Activated CD4-positive, alpha-beta T cell treated with anti-CD3 and anti-CD28 coated beads, Interleukin-10, Interleukin-2, amounts not matched to agents 100 ng/mL and 50 ng/mL, durations not matched to agents 16 hours and 8 hours (primary cell): Measurements from ENCODE around the gene TEX28.
"Not testable (repeated sequence)": the region's sequence is repeated elsewhere in the genome, so short reads cannot be mapped to it uniquely, and the experiment has no call there.

ENCODE experiments used
- DNase-seq: peaks from one replicate; pipeline ENCODE4 v3.0.0-alpha.2; 2020

The TEX28 gene

DNA sequence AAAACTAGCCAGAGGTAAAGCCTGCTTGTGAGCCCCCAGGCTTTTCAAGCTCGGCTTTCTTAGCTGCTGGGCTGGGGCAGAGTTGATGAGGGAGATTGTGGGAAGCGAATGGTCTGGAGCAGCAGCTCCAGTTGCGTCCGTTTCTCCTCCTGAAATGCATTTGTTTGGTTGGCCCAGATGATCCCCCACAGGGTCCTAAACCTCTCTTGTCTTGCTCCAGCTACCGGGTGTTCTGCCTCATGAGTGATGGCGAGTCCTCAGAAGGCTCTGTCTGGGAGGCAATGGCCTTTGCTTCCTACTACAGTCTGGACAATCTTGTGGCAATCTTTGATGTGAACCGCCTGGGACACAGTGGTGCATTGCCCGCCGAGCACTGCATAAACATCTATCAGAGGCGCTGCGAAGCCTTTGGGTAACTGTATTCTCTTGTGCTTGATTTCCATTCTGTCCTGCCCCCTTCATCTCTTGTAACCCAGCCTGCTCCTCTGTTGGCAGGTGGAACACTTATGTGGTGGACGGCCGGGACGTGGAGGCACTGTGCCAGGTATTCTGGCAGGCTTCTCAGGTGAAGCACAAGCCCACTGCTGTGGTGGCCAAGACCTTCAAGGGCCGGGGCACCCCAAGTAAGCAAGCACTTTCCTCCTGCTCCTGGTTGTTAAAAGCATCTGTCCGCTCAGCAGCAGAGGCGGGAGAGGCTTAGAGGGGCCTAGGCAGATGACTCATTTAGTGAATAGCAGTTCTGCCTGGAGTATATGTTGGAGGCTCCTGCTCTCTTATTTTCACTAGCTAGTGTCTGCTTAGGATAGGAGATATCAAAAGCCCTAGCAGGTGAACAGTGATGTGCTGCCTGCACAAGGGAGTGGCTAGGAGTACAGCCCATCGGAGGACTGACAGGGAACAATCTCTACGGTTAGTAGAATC is 16.0 kb upstream of the TEX28 start:
- DNase-seq = peak; percentile 26

DNA sequence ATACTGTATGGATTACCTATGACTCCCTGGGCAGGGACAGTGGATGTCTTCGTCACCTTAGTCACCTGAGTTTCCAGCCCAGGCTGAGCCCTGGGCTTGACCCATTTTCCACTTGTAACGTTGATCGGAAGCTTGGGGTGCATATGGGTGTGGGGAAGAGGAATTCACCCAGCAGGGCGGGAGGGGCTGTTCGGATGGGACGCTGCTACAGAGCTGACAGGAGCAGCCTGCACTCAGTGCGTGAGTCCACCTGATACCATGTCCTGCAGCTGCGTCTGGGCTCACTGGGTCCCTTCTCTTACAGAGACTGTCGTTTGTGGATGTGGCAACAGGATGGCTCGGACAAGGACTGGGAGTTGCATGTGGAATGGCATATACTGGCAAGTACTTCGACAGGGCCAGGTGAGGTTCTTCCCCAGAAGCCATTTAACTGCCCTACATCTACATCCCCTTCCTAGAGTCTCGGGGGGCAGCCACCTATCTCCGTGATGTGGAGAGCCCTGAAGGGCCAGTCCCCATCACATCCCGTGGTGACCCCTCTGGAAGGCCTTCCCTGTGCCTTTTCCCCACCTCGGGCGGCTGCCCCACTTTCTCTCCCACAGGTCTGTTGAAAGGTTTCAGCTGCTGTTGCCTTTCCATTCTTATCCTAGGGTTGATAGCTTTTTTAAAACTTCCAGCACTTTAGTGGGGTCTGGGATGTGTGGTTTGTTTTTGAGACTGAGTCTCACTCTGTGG is 14.3 kb upstream of the TEX28 start:
- no peak for DNase-seq

- peak; percentile 82 for DNase-seq
Measured at GRCh38 chrX:154308108-154308946, 13.4 kb upstream of the TEX28 start.

DNA sequence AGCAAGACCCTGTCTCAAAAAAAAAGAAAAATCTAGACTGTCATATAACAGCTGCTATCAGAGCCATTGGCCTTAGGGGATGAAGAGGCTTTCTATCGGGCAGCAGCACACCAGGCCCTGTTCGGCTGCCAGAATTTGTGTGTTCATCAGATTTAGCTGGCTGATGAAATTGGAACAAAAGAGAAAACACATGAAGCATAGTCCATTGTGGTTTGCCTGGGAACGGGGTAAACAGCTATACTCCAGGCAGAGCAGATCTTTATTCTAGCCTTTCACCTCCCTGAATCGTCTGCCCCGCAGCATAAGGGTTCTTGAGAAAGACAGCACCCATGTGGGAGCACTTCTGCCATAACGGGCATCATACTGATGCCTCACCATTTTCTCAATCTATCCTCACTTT is 12.3 kb upstream of the TEX28 start:
- no peak for DNase-seq

DNA sequence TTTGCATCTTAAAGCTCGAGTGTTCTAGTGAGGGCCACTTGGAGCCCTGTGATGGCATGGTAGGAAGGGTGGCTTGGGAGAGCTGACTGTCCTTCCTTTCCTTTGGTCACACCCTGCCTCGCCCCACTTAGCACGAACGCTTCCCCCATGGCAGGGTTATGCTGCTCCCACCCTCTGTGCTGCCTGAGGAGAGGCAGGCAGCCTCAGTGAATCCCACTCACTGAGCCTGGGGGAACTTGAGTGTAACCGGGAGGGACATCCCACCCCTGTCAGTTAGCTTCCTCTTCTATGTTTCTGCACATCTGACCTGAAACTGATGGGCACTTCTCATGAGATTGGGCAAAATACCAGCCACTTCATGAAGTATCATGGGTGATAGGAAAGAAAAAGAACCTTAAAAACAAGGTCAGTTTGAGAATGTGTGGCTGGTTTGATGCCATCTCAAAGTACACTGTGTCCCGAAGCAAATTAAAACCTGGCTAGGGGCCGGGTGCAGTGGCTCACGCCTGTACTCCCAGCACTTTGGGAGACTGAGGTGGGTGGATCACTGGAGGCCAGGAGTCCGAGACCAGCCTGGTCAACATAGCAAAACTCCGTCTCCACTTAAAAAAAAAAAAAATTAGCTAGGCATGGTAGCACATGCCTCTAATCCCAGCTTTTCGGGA is 10.7 kb upstream of the TEX28 start:
- DNase-seq = no peak

GRCh38 chrX:154304846-154305245 is 9.9 kb upstream of the TEX28 start:
- no peak for DNase-seq

DNA sequence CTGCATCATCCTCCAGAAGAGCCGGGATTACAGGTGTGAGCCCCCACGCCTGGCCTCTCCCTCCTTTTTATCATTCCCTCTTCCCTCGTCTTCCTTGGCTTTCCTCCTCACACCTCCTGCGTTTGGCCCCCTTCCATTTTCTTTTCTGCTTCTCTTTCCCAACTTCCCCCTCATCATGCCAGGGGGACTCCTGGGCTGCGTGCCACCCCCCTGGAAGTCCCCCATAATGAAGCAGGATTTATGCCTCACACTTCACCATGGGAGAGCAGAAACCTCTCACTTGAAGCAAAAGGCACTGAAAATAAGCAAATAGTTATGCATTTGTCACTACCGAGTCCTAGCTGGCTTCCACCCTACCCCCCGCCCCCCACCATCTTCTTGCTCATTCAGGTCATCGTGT is 8.6 kb upstream of the TEX28 start:
- DNase-seq = no peak

DNA sequence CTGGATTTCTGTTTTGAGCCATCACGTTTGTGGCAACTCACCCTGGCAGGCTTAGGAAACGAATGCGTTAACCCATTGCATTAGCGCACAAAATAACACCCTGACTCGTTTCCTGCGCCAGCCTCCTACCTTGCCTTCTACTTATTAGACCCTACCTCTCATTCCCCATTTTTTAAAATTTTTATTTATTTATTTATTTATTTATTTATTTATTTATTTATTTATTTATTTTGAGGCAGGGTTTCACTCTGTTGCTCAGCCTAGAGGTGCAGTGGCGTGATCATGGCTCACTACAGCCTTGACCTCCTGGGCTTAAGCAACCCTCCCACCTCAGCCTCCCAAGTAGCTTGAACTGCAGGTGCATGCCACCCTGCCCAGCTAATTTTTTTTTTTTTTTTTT is 8.1 kb upstream of the TEX28 start:
- not testable (repeated sequence) for DNase-seq

DNA sequence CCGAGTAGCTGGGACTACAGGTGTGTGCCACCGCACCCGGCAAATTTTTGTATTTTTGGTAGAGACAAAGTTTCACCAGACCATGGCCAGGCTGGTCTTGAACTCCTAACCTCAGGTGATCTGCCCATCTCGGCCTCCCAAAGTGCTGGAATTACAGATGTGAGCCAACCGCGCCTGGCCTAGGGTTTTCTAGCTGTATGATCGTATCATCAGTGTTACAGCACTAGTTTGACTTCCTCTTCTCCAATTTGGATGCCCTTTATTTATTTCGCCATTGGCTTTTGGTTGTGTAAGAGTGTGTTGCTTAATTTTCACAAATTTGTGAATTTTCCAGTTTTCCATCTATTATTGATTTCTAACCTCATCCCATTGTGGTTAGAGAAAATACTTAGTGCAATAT is 5.9 kb upstream of the TEX28 start:
- no peak for DNase-seq

GRCh38 chrX:154298312-154298711 is 3.4 kb upstream of the TEX28 start:
- DNase-seq = no peak

- DNase-seq = no peak
Measured at GRCh38 chrX:154296731-154297130, 1.8 kb upstream of the TEX28 start.

DNA sequence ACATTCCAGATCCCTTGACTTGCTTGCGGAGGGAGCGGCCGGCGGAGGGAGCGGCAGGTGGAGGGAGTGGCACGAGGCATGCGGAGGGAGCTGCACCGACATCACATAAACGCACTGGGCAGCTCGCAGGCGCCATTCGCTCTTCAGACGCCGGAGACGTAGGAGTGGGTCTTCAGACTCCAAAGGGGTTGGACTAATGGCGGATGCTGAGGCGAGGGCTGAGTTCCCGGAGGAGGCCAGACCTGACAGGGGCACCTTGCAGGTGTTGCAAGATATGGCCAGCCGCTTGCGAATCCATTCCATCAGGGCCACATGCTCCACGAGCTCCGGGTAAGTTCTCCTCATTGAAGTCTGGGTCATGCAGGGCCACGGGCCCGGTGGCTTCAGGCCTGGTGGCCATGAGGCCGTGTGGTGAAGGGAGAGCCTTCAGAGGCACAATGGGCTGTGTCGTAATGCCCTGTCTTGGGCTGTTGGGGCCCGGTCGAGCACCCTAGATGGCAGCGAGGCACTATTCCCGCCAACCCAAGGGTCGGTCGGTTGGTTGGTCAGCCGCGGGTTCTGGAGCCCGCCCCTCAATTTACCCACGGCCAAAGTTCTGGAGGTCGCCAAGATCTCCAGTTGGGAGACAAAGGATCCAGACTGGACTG is 863 bp upstream of the TEX28 start, which contains the start of gene TKTL1:
Gene TKTL1 (plus strand): TSS at position 132 of the 647 bp plus-strand sequence. CDS start 65 bp downstream, at position 197.
- DNase-seq = no peak

- not testable (repeated sequence) for DNase-seq
Measured at GRCh38 chrX:154286406-154286805, 8.5 kb downstream of the TEX28 start.

GRCh38 chrX:154284489-154285338 is 10.2 kb downstream of the TEX28 start:
- not testable (repeated sequence) for DNase-seq

DNA sequence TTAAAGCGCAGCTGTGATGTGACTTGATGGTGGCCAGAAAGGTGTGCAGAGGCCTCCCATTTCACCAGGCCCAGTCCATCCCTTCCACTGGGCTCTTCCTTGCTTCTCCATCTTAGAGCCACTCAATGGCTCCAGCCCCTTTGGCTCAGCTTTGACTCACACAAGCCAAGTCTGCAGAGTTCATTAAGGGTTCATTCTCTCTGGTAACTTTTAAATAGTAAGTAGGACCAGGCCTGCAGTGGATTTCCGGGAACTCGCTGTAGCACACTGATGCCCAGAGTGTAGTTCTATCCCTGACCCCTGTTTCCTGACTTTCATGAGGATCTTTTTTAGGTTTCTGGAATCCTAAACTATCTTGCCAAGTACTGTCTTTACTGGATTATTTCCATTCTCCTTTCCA is 25.7 kb downstream of the TEX28 start:
- not testable (repeated sequence) for DNase-seq

- DNase-seq = not testable (repeated sequence)
Measured at GRCh38 chrX:154263072-154263471, 31.9 kb downstream of the TEX28 start.

- DNase-seq = not testable (repeated sequence)
Measured at GRCh38 chrX:154258711-154259110, 36.2 kb downstream of the TEX28 start.

GRCh38 chrX:154257282-154257681 is 37.6 kb downstream of the TEX28 start, which contains the start of gene OPN1MW3:
OPN1MW3 (plus strand) TSS chrX:154257582; CDS start chrX:154257620, 38 bp downstream.
- not testable (repeated sequence) for DNase-seq

DNA sequence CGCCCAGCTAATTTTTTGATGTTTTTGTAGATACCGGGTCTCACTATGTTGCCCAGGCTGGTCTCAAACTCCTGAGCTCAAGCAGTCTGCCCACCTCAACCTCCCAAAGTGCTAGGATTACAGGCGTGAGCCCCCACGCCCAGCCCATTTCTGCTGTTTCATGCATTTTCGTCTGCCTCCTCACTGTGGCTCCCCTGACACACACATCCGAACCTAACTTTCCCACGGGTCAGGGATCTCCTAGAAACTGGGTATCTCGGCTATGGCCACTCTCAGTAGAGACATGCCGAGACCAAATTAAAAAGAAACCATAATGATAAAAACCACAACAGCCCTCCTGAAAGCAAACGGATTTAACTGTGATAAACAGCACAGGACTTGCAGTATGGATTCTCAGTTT is 46.8 kb downstream of the TEX28 start:
- not testable (repeated sequence) for DNase-seq

GRCh38 chrX:154247377-154248045 is 47.4 kb downstream of the TEX28 start:
- DNase-seq = not testable (repeated sequence)
